Measurements from ENCODE around the gene TRPC4.

DNA sequence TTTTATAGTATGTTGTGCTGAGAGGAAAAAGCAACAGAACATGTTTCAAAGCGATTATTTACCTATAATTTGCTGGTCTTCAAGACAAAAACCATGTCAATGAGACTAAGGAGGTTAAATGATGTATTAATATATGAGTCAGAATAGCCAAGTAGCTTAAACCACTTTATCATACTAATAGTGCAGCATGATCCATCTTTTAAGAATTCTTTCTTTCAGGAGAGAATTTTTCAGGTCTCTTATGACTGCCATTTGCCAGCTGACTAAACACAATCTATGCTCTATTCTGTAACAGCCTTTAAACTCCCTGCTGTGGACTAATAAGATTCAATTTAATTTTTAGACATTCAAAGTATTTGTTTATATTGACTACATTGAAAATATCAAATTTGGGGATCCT, 93.7 kb downstream of the TRPC4 start:
- TF ChIP-seq, protein P1, sequence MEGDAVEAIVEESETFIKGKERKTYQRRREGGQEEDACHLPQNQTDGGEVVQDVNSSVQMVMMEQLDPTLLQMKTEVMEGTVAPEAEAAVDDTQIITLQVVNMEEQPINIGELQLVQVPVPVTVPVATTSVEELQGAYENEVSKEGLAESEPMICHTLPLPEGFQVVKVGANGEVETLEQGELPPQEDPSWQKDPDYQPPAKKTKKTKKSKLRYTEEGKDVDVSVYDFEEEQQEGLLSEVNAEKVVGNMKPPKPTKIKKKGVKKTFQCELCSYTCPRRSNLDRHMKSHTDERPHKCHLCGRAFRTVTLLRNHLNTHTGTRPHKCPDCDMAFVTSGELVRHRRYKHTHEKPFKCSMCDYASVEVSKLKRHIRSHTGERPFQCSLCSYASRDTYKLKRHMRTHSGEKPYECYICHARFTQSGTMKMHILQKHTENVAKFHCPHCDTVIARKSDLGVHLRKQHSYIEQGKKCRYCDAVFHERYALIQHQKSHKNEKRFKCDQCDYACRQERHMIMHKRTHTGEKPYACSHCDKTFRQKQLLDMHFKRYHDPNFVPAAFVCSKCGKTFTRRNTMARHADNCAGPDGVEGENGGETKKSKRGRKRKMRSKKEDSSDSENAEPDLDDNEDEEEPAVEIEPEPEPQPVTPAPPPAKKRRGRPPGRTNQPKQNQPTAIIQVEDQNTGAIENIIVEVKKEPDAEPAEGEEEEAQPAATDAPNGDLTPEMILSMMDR (IDR thresholded peaks at IDR 0.05; ENCODE audit: insufficient read depth, low read length, poor library complexity, severe bottlenecking), result no peak
- TF ChIP-seq EZH2phosphoT487 (conservative IDR thresholded peaks at IDR 0.05; ENCODE audit: low read length), result no peak
